ENCODE measurements around the gene ATXN7L3. TPM values are rescaled to one million over a fixed set of nuclear protein-coding genes. Genes with fewer than 3 reads are reported as not detected.
A peak's percentile ranks its signal among the peaks of the same experiment; 100 is the strongest.
"Not testable (repeated sequence)": the region's sequence is repeated elsewhere in the genome, so short reads cannot be mapped to it uniquely, and the experiment has no call there.

The ATXN7L3 gene
- total RNA-seq, 1 donor from 2014 or later, result 35.7 TPM

DNA sequence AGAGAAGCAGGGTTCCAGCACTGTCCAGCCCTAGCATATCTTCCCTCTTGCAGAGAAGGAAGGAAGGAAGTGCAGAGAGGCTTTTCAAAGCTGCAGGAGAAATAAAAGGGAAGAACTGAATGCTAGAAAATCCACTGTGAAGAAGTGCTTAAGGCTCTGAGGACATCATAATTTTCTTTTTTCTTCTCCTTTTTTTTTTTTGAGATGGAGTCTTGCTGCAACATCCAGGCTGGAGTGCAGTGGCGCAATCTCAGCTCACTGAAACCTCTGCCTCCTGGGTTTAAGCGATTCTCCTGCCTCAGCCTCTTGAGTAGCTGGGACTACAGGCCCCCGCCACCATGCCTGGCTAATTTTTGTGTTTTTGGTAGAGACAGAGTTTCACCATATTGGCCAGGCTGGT is 50.6 kb downstream of the ATXN7L3 start:
- DNase-seq, result not testable (repeated sequence)
- intact Hi-C loops (cut with DNase I), result loop anchor here (10.0 kb wide), 2 partner anchors 196 to 204 kb away; partner anchors contain the start of genes GRN and PPY

GRCh38 chr17:44147812-44148211 is 51.9 kb downstream of the ATXN7L3 start:
- intact Hi-C loops (cut with DNase I), result loop anchor here (10.0 kb wide), 2 partner anchors 197 to 203 kb away; partner anchors contain the start of genes GRN and PPY
- DNase-seq (peak; percentile 48), ATAC-seq (ENCODE audit: poor library complexity) (peak; percentile 66)

More for the DNA sequence above, 50.6 kb downstream of the ATXN7L3 start:
- not testable (repeated sequence) for ATAC-seq (ENCODE audit: poor library complexity)

- intact Hi-C loops (cut with DNase I), result loop anchor here (10.0 kb wide), 2 partner anchors 198 to 202 kb away; partner anchors contain the start of genes GRN and PPY
- DNase-seq (no peak), ATAC-seq (ENCODE audit: poor library complexity) (peak; percentile 75)
These were observed 53.0 kb downstream of the ATXN7L3 start for GRCh38 chr17:44146375-44147346.

DNA sequence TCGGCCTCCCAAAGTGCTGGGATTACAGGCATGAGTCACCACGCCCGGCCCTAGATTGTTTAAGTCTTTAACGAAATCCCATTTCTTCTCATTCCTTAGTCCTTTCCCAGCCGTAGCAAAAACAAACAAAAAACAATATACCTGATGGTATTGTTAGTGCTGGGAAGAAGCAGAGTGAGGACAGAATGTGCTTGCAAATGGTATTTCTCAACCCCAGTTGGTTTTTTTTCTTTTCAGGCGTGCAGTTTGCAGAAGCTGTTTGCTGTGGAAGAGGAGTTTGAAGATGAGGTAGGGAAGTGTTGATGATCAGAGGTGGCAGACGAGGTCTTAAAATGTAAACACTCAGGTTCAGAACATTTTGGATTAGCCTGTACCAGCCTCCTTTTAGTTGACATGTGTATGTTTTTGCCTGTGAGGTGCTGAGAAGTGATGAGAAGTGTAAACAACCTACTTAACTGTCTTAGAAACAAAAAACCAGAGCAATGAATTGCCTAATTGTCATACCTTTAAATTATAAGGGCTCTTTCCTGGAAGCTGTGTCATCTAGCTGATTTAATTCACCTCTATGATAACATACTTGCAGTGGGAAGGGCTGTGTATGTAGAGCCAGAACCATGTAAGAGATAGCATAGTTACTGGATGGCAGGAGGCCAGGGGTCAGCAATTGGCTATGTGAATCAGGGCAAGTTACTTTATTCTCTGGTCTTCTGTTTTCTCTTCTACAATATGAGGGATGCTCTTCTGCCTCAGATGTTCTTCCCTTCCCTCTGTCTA is 54.5 kb downstream of the ATXN7L3 start:
- peak; percentile 26 for ATAC-seq (ENCODE audit: poor library complexity)
- intact Hi-C loops (cut with DNase I), result loop anchor here (10.0 kb wide), 2 partner anchors 200 kb away; partner anchors contain the start of genes GRN and PPY
- no peak for DNase-seq

GRCh38 chr17:44143921-44144320 is 55.8 kb downstream of the ATXN7L3 start:
- not testable (repeated sequence) for ATAC-seq (ENCODE audit: poor library complexity); DNase-seq
- intact Hi-C loops (cut with DNase I), result loop anchor here (10.0 kb wide), 2 partner anchors 199 to 201 kb away; partner anchors contain the start of genes GRN and PPY

Small RNAs within 50 kb of the gene (microRNA-seq; reads per million reads assigned to microRNA genes)
- not detected for gene MIR6782

Other genes with a start within 250 kb of the ATXN7L3 start
- not detected for gene PYY, start 245.9 kb downstream of the ATXN7L3 start, total RNA-seq
- 0.54 TPM for gene NAGS, start 195.3 kb downstream of the ATXN7L3 start, total RNA-seq
- 21.3 TPM for gene TMEM101, start 184.9 kb downstream of the ATXN7L3 start, total RNA-seq
- gene LSM12, start 133.2 kb downstream of the ATXN7L3 start, total RNA-seq, result 46.1 TPM
- gene G6PC3, start 129.1 kb downstream of the ATXN7L3 start, total RNA-seq, result 26.0 TPM
- 67.7 TPM for gene HDAC5, start 76.2 kb downstream of the ATXN7L3 start, total RNA-seq
- gene HROB, start 58.0 kb downstream of the ATXN7L3 start, total RNA-seq, result 0.59 TPM
- 14.8 TPM for gene ASB16, start 29.2 kb downstream of the ATXN7L3 start, total RNA-seq
- 19.6 TPM for gene TMUB2, start 12.9 kb downstream of the ATXN7L3 start, total RNA-seq
- gene UBTF, start 19.8 kb upstream of the ATXN7L3 start, total RNA-seq, result 52.7 TPM
- gene SLC4A1, start 68.3 kb upstream of the ATXN7L3 start, total RNA-seq, result 0.30 TPM
- 0.22 TPM for gene RUNDC3A, start 108.7 kb upstream of the ATXN7L3 start, total RNA-seq
- gene SLC25A39, start 124.9 kb upstream of the ATXN7L3 start, total RNA-seq, result 45.0 TPM
- gene GRN, start 145.4 kb upstream of the ATXN7L3 start, total RNA-seq, result 135 TPM
- 0.62 TPM for gene FAM171A2, start 164.0 kb upstream of the ATXN7L3 start, total RNA-seq
- gene ITGA2B, start 189.8 kb upstream of the ATXN7L3 start, total RNA-seq, result 0.62 TPM